GM18868 (cell line): Measurements from ENCODE around the gene COX6B1.
A peak's percentile ranks its signal among the peaks of the same experiment; 100 is the strongest.
"Not testable (repeated sequence)": the region's sequence is repeated elsewhere in the genome, so short reads cannot be mapped to it uniquely, and the experiment has no call there.

Experiments
- ATAC-seq: cut with Tn5 transposase; IDR thresholded peaks from one replicate; pipeline ENCODE4 v1.9.1; 2021; ENCODE audit warnings: mild to moderate bottlenecking, moderate library complexity; ENCODE audit not compliant: unreplicated experiment

COX6B1 gene, protein sequence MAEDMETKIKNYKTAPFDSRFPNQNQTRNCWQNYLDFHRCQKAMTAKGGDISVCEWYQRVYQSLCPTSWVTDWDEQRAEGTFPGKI

DNA sequence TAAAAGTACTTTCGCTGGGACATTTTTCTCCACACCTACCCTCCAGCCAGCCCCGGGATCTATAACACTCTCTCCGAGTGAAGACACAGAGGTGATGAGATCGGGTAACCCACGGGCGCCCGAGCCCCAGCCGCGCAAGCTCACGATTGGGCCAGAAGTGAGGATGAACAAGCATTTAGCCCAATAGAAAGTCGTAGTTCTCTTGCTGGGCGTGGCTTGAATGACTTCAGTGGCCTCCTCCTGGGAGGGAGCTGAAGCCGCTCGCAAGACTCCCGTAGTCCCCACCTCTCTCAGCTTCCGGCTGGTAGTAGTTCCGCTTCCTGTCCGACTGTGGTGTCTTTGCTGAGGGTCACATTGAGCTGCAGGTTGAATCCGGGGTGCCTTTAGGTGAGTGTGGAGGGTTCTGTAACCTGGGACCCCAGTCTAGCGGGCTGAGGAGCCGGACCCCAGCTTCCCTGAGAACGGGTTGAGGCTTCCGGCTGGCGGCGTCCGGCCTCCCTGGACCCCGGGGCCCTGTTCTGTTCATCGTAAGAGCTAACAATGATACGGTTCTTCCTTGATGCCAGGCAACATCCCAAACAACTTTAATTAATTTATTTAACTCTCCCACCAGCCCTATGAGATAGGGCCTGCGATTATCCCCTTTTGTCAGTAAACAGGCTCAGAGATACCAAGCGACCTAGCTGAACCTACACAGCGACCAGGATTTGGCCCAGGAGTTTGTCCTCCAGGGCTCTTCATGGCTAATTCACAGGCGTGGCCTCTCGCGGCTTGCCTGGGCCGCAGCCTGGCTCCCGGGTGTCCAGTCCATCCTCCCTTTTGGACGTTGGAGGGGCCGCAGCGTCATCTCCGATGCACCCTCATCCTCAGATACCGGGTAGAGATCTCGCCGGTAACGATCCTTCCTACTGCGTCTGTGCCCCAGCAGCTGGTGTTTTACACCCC is at the start of gene COX6B1:
COX6B1 (plus strand) TSS at position 307 of the 945 bp plus-strand sequence. CDS start 2,921 bp downstream, outside the sequence.
- peak; percentile 65 for ATAC-seq

DNA sequence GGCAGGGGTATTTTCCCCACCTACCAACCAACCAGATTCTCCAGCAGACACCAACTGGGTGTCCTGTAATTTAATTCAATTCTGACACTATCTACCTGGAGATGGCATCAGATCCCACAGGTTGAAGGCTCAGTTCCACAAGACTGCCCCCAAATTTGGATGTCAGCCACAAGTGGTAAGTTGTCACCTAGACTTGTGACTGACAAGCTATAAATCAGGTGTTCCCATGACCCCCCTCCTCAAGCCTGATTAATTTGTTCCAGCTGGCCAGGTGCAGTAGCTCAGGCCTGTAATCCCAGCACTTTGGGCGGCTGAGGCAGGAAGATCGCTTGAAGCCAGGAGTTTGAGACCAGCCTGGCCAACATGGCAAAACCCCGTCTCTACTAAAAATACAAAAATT is 46.2 kb upstream of the COX6B1 start:
- no peak for ATAC-seq

DNA sequence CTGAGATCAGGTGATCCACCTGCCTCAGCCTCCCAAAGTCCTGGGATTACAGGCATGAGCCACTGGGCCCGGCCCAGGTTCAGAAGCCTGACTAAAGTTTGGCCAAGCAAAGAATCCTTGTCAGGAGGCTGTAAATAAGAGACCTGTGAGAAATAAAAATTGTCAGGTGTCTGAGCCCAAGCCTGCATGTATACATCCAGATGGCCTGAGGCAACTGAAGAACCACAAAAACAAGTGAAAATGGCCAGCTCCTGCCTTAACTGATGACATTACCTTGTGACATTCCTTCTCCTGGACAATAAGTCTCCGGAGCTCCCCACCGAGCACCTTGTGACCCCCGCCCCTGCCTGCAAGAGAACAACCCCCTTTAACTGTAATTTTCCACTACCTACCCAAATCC is 43.7 kb upstream of the COX6B1 start:
- not testable (repeated sequence) for ATAC-seq

DNA sequence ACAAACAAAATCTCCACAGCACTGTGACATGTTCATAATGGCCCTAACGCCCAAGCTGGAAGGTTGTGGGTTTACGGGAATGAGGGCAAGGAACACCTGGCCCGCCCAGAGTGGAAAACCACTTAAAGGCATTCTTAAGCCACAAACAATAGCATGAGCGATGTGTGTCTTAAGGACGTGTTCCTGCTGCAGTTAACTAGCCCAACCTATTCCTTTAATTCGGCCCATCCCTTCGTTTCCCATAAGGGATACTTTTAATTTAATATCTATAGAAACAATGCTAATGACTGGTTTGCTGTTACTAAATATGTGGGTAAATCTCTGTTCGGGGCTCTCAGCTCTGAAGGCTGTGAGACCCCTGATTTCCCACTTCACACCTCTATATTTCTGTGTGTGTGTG is 41.0 kb upstream of the COX6B1 start:
- ATAC-seq: not testable (repeated sequence)

DNA sequence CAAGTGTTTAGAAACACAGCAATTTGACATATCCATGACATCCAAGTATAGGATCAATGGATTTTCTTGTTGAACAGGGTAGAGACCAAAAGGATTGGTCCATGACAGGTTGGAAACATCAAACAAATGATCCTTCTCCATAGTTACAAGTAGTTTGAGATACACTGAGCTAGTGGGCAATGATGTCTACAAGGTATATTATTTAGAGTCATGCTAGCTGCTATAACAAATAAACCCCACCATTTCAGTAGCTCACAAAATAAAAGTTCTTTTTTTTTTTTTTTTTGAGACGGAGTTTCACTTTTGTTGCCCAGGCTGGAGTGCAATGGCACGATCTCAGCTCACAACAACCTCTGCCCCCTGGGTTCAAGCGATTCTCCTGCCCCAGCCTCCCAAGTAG is 40.5 kb upstream of the COX6B1 start:
- ATAC-seq: no peak

DNA sequence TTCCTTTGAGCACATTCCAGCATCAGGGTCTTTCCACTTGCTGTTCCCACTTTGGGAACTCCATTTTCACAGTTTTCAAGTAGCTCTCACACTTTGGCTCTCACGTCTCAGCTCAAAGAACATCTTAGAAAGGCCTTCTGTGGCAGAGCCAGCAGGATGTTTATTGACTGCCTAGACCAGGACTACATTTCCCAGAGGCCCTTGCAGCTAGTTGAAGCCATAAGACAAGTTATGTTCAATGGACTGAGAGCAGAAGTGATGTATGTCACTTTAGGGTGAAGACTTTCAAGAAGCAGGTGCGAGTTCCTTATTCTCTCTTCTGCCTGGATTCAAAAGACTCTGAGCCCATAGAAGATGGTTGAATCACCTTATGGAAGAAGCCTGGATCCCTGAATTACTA is 39.9 kb upstream of the COX6B1 start:
- ATAC-seq: no peak

DNA sequence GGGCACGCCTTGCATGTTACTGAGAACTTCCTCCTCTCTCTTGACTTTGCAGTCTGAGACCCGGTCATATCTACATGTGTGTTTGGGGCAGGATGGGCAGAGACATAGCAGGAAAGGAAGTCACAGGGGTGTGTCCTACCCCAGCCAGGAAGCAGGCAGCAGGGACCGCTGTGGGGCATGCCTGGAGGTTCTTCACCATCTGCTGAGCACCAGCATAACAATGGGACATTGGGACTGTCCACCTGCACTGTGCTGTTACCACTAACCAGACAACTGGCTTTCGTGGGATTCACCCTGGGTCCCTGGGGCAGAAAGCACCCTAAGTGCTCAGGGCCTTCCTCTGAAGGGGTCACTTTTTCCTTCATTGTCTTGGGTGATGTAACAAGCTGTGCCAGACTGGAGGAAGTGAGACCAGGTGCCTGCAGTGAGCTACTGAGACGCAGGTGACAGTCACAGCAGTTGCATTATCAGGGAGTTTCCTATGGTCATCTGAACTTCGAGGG is 38.2 kb upstream of the COX6B1 start:
- ATAC-seq: no peak

DNA sequence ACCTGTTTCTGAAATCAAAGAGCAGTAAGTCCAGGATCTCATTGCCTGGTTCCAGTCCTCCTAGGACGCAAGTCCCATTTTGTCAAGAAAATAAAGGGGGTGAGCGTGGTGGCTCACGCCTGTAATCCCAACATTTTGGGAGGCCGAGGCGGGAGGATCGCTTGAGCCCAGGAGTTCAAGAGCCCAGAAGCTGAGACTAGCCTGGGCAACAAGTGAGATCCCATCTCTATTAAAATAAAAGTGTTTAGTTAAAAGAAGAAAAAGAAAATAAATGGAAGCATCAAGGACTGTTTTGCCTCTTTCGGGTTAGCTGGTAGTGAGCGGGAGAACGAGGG is 35.9 kb upstream of the COX6B1 start:
- ATAC-seq: no peak

DNA sequence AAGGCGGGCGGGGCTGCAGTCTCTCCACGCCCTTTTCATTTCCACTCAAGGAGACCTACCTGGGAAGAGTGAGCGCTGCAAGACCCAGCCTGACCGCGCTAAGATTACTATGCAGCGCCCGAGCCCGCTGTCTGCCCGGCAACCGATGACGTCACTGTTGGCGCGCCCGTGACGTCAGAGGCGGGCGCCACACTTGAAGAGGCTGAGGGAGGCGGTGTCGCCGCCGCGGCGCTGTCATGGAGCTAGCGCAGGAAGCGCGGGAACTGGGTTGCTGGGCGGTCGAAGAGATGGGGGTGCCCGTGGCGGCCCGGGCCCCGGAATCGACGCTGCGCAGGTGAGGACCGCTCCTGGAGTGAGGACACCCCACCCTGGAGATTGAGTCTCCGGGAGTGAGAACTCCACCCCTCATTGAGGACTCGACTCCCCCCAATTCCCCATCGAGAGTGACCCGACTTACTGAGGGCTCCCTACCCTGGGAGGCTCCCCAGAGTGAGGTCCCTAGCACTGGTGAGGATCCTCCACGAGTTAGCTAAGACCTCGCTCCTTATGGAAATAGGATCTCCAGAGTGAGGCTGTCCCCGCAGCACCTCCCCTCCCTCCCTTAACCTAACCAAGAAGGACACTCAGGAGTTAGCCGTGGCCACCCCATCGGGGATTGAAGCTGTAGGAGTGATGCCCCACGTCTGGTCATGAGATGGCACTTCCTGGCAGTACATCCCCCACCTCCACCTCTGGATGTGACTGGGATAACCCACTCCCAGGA is 35.4 kb upstream of the COX6B1 start, which contains the start of gene HAUS5:
HAUS5 (plus strand) TSS at position 177 of the 763 bp plus-strand sequence; CDS start at position 237, 60 bp downstream.
- peak; percentile 75 for ATAC-seq

DNA sequence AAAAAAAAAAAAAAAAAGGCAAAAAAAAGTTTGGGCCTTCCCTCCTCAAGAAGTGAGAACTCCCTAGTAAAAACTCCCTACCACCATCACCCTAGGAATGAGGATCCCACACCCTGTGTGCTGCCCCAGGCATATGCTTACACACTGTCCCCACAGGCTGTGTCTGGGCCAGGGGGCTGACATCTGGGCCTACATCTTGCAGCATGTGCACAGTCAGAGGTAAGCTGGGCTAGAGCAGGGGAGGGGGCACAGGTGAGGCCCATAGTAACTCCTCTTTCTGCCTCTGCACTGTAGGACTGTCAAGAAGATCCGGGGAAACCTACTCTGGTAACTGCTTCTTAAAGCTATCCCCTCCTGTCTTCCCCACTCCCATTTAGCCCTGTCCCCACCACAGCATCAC is 34.5 kb upstream of the COX6B1 start:
- ATAC-seq: no peak

DNA sequence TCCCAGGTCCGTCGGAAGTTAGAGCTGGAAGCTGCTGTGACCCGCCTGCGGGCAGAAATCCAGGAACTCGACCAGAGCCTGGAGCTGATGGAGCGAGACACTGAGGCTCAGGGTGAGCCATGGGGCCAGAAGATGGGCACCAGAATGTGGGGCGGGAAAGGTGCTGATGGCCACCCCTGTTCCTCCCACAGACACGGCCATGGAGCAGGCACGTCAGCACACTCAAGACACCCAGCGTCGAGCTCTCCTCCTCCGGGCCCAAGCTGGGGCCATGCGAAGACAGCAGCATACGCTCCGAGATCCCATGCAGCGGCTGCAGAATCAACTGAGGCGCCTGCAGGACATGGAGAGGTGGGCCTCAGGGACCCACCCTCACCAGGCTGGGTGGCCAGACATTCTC is 33.1 kb upstream of the COX6B1 start:
- no peak for ATAC-seq

DNA sequence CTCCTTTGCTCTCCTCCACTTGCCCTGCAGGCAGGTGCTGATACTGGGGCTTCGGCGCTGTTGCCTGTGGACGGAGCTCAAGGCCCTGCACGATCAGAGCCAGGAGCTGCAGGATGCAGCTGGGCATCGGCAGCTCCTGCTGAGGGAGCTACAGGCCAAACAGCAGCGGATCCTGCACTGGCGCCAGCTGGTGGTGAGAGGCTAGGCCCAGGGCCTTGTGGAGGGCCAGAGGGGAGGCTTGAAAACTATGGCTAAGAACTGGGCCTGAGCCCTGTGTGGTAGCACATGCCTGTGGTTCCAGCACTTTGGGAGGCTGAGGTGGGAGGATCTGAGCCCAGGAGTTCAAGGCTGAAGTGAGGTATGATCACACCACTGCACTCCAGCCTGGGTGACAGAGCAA is 29.3 kb upstream of the COX6B1 start:
- no peak for ATAC-seq

DNA sequence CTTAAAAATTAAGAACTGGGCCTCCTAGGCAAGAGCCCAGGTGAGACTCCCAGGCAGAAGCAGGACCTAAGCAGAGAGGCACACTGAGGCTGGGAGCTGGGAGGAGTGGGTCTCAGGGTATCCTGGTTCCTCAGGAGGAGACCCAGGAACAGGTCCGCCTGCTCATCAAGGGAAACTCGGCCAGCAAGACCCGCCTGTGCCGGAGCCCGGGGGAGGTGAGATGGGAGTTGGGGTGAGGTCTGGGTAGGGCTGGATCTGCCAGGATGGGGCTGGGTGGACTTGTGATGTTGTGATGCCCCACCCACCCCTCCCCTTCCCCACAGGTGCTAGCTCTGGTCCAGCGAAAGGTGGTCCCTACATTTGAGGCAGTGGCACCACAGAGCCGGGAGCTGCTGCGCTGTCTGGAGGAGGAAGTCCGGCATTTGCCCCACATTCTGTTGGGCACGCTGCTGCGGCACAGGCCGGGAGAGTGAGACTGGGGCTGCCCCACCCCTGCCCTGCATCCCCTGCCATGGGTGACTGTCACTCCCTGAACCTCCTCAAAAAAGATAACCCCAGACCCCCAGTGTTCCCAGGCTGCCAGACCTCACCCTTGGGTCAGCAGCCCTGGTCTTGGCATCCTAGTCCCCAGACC is 28.7 kb upstream of the COX6B1 start:
- ATAC-seq: no peak

DNA sequence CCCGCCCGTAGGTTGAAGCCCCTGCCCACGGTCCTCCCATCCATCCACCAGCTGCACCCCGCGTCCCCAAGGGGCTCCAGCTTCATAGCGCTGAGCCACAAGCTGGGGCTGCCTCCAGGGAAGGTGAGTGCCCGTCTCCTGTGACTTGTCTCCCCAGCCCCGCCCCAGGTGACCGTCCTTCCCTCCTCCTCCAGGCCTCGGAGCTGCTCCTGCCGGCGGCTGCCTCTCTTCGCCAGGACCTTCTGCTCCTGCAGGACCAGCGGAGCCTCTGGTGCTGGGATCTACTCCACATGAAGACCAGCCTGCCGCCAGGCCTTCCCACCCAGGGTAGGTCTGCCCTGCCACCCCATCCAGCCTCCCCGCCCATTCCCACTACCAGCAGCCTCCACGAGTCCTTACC is 28.1 kb upstream of the COX6B1 start:
- no peak for ATAC-seq

DNA sequence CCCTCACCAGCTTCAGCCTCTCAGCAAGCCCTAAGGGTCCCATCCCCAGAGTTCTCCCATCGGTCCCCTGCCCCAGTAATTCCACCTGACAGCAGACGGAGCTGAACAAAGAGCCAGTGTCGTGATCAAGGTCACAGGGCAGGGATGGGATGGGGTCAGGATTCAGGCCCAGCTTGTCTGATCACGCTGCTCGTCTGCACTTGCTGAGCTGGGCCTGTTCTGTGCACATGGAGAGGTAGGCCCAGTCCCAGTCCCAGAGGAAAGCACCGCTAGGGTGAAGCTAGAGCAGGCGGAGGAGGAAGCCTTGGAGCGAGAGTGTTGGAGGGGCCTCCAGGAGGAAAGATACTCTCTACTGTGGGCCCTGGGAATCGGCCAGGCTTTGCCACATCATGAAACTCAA is 26.4 kb upstream of the COX6B1 start:
- ATAC-seq: no peak

DNA sequence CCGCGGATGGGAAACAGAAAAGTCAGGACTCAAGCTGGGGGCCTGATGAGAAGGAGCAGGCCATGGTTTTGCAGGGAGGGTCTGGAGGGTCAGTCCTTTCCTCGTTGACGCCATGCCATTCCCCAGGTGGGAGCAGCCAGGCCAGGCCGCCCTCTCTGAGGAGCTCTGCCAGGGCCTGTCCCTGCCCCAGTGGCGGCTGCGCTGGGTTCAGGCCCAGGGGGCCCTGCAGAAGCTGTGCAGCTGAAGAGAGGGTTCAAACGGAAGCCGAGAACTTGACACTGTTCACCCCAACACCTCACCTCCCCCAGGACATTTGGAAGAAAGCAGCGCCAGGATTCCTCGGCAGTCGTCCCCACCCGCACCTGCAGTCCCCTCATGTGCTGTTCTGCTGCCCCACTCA is 25.4 kb upstream of the COX6B1 start:
- ATAC-seq: no peak

DNA sequence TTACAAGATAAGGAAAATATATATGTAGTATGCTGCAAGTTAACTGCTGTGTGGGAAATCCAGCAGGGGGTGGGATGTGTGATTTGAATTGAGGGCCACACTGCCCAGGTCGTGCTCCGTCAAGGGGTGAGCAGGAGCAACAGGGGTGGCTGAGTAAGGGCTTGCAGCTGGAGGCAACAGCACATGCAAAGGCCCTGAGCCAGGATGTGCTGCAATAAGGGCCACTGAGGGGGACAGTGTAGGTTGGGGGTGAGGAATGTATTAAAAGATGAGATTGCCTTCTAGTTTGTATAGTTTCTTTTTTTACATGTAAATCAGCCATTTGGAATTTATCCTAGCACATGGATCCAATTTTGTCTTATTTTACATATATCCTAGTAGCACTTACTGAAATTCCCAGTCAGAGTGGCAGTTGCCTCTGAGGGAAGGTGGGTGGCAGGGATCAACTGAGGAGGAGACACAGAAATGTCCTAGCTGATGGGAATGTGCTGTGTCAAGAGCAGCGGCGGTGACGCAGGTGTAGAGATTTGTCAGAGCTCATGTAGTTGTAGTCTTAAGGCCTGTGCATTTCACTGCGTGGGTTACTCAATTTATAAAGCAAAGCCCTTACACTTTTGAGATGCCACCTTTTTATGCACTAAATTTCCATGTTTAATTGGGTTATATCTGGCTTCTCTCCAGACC is 24.7 kb upstream of the COX6B1 start:
- ATAC-seq: no peak

DNA sequence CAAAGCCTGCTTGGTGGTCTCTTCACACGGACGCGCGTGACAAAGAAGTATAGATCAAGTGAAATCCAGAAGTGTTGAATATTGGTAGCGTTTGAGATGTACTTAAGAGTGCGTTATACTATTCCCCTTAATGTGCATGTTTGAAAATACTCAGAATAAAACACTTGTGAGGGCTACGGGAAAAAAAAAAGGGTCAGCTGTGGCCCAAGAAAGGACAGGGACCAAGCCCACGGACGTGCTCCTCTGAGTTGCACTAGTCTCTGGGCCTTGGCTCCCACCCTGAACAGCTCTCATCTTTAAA is 19.9 kb upstream of the COX6B1 start:
- no peak for ATAC-seq

DNA sequence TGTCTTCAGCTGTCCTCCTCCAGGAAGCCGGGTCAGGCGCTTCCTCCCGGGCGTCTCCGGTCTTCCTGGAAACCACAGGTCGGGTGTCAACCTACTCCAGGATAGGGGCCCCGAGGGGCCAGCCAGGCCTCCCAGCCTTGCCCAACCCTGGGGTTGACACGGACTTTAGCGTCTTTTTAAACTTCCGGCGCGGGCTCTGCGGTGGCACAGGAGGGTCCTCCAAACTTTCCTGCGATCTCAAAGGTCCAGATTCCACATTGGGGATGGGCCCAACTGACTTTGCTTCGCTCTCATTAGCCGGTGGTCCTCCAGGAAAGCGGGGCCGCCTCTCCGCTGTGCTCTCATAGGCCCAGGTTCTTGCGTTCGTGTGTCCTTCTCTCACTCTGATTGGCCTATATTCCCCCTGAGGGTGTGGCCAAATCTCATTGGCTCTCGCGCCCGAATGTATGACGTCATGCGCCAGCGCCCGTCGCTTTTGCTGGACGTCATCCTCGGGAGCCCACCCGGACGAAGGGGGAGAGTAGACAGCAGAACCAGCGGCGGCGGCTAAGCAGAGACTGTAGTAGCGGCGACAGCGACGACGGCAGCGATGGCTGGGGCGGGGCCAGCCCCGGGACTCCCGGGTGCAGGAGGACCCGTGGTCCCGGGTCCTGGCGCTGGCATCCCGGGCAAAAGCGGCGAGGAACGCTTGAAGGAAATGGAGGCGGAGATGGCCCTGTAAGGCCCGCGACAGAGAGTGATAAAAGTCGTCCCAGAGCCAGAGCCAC is 19.4 kb upstream of the COX6B1 start, which contains the start of gene RBM42:
RBM42 (plus strand) TSS at position 472 of the 767 bp plus-strand sequence; CDS start at position 590, 118 bp downstream.
- ATAC-seq: peak; percentile 97

DNA sequence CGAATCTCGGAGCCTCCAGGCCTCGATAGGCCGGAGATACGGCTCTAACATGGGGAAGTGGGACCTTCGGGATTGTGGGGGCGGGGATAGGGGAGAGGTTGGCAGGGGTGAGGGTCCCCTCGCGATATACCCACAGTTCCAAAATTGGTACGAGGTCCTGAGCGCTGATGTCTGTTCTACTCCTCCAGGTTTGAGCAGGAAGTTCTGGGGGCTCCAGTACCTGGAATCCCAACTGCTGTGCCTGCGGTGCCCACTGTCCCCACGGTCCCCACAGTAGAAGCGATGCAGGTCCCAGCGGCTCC is 18.8 kb upstream of the COX6B1 start:
- no peak for ATAC-seq
